Body of pancreas (tissue), 4 donors: Measurements from ENCODE around the gene MESD. TPM values are rescaled to one million over a fixed set of nuclear protein-coding genes. Genes with fewer than 3 reads are reported as not detected.

Experiments used
- ATAC-seq: fragments of 150-250 bp; one replicate; pipeline ENCODE4 v1.9.1; 2016
- DNase-seq, 4 donors: peaks; one replicate each; pipeline ENCODE4 v3.0.0-alpha.2; 2019
- H3K27ac ChIP-seq, 4 donors: fragments of 200-600 bp; sonication (generic); 1 replicate in 3 of 4; 2 replicates in 1 of 4; pipeline versions ENCODE4 v1.5.1 to v1.6.1; 2016 to 2019; ENCODE audit warnings: mild to moderate bottlenecking in 1 of 4, mixed read lengths in 1 of 4, moderate library complexity in 1 of 4
- H3K27me3 ChIP-seq, 2 donors: fragments of 200-600 bp; sonication (generic); one replicate each; pipeline ENCODE4 v1.6.0; 2016; ENCODE audit warnings: mild to moderate bottlenecking in 1 of 2
- H3K36me3 ChIP-seq, 2 donors: fragments of 200-600 bp; sonication (generic); replicated peaks in 1 of 2; 2 replicates each; pipeline ENCODE4 v1.5.1; 2016; ENCODE audit warnings: low read depth in 2 of 2; ENCODE audit not compliant: insufficient read depth in 1 of 2
- H3K4me1 ChIP-seq: fragments of 200-600 bp; sonication (generic); one replicate; pipeline ENCODE4 v1.6.0; 2016
- H3K4me3 ChIP-seq, 2 donors: fragments of 200-600 bp; sonication (generic); 1 replicate in 1 of 2; 2 replicates in 1 of 2; pipeline ENCODE4 v1.5.1; 2016 to 2019
- H3K9me3 ChIP-seq, 3 donors: fragments of 200-600 bp; sonication (generic); 1 replicate in 2 of 3; 2 replicates in 1 of 3; pipeline ENCODE4 v1.5.1; 2016
- POLR2A ChIP-seq, 3 donors: fragments of 450-650 bp; IDR thresholded peaks; one replicate each; pipeline ENCODE4 v1.6.1; 2016; ENCODE audit warnings: antibody characterized with exemption in 3 of 3, mild to moderate bottlenecking in 2 of 3
- WGBS, 2 donors: methylation state at CpG; one replicate each; pipeline ENCODE4 v1.1.5; 2017; 5-methylcytosine and 5-hydroxymethylcytosine counted together
- intact Hi-C: fragments of 100-400 bp; cut with DNase I; formaldehyde crosslinking; loops from one replicate; pipeline ENCODE4 v1.15.1; 2023
- total RNA-seq, 2 donors: library from RNA; depleted of rRNA; stranded (reverse); fragments of >200 nt; gene quantifications; one replicate each; pipeline ENCODE4 v1.1.0, GENCODE V29; 2016
- TF ChIP-seq, protein P1 (sequence below), 7 experiments: fragments of 450-650 bp in 4 of 7; fragments of 200-600 bp in 3 of 7; sonication (generic) in 3 of 7; IDR thresholded peaks; one replicate each; pipeline ENCODE4 v1.5.1; 2016 to 2019; ENCODE audit warnings: antibody characterized with exemption in 7 of 7

MESD gene
- total RNA-seq, 2 donors from 2014 or later = 22.3 to 34.6 TPM

DNA sequence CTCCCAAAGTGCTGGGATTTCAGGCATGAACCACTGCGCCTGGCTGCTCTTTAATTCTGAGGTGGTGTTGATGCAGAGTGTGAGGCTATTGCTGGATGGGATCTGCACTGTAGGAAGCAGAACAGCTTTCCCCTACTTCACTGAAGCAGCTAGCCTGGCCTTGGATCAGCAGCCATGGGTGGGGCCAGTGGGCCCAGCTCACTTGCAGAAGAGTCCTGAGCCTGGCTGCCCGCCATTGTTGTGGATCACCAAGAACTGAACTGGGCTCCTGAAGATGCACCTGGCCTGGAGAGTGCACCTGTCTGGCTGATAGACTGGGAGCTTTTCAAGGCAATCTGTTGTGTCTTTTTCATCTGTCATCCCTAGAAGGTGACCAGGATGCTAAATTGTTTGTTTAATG, 23.0 kb upstream of the MESD start:
- TF ChIP-seq POLR2A (IDR thresholded peaks at IDR 0.05) = no peak
- TF ChIP-seq, protein P1, sequence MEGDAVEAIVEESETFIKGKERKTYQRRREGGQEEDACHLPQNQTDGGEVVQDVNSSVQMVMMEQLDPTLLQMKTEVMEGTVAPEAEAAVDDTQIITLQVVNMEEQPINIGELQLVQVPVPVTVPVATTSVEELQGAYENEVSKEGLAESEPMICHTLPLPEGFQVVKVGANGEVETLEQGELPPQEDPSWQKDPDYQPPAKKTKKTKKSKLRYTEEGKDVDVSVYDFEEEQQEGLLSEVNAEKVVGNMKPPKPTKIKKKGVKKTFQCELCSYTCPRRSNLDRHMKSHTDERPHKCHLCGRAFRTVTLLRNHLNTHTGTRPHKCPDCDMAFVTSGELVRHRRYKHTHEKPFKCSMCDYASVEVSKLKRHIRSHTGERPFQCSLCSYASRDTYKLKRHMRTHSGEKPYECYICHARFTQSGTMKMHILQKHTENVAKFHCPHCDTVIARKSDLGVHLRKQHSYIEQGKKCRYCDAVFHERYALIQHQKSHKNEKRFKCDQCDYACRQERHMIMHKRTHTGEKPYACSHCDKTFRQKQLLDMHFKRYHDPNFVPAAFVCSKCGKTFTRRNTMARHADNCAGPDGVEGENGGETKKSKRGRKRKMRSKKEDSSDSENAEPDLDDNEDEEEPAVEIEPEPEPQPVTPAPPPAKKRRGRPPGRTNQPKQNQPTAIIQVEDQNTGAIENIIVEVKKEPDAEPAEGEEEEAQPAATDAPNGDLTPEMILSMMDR (IDR thresholded peaks at IDR 0.05) = no peak
- WGBS, 2 donors = 90 to 93% methylated on average over 2 of the region's 2 CpGs

DNA sequence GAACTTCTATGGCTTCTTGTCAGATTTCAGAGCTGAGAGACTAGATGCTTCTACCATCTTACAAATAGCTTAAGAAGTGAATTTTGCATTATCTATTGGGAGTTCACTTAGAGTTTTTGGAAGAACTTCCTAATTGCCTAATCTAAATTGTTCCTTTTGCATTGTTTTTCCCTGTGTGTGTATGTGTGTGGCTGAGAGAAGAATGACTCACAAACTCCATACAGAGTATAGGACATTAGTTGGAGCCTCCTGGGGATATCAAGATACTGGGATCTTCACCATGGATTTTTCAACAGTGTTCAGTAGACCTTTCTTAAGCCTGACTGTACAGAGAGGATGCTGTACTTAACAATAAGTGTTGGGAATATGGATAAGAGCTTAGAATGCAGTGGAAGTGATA, 22.0 kb upstream of the MESD start:
- H3K4me1 ChIP-seq = peaks cover 34% of the 10 kb centered on the region
- H3K9me3 ChIP-seq = no peaks in the 10 kb centered on the region
- TF ChIP-seq, protein P1 (IDR thresholded peaks at IDR 0.05) = no peak
- TF ChIP-seq POLR2A (IDR thresholded peaks at IDR 0.05) = no peak
- no peaks in the 10 kb centered on the region for H3K36me3 ChIP-seq
- H3K4me3 ChIP-seq = no peak overlapping the region
- H3K27me3 ChIP-seq = no peaks in the 10 kb centered on the region
- ATAC-seq = no peak
- intact Hi-C loops = no loop called here
- DNase-seq = no peak
- no peak overlapping the region for H3K27ac ChIP-seq

More for the DNA sequence above, 23.0 kb upstream of the MESD start:
- Histone ChIP-seq H3K9me3 (no peaks in the 10 kb centered on the region), H3K4me1 (peaks cover 25% of the 10 kb centered on the region), H3K36me3 (no peaks in the 10 kb centered on the region), H3K4me3 (no peak overlapping the region), H3K27ac (no peak overlapping the region), H3K27me3 (no peaks in the 10 kb centered on the region)
- intact Hi-C loops = no loop called here
- DNase-seq = no peak
- no peak for ATAC-seq

DNA sequence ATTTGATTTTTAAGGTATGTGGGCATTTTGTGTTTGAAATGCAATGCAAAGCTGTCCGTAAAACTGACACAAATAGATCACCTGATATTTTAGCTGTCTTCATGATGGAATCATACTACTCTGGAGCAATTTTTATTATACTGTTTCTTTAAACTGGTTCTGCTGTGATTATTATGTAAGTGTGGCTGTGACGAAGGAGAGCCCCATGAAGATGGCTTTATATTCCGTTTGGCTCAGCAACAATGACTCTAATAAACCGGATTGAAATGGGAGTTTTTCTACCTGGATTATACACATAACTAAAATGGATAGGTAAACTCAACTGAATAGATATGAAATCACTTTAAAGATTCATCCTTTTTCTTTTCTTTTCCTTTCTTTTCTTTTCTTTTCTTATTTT, 20.5 kb upstream of the MESD start:
- intact Hi-C loops = no loop called here
- H3K9me3 ChIP-seq = no peaks in the 10 kb centered on the region
- no peaks in the 10 kb centered on the region for H3K27me3 ChIP-seq
- H3K27ac ChIP-seq = no peak overlapping the region
- peaks cover 45% of the 10 kb centered on the region for H3K4me1 ChIP-seq
- DNase-seq (no peak), ATAC-seq (no peak)
- WGBS, 2 donors = 79 to 85% methylated on average over 4 of the region's 4 CpGs
- H3K4me3 ChIP-seq = no peak overlapping the region
- no peaks in the 10 kb centered on the region for H3K36me3 ChIP-seq
- TF ChIP-seq, protein P1 (IDR thresholded peaks at IDR 0.05) = no peak
- no peak for TF ChIP-seq POLR2A (IDR thresholded peaks at IDR 0.05)

DNA sequence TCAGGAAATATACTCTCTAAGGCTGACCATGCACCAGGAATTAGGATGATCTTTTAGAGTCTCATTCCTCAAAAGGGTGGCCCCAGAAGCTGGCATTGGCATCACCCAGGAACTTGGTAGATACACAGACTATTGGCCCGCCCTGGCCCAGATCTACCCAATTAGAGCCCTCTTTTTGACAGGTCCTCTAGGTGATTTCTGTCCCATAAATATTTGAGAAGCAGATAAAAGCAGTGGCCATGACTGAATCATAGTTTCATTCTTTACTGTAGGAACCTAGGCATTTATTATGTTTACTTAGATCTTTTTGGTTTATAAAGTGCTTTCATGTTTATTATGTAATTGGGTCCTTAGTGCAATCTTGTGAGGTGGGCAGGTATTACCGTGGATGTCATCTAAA, 18.7 kb upstream of the MESD start:
- intact Hi-C loops = no loop called here
- Histone ChIP-seq H3K4me1 (peaks cover 58% of the 10 kb centered on the region), H3K27me3 (no peaks in the 10 kb centered on the region), H3K4me3 (no peak overlapping the region), H3K36me3 (no peaks in the 10 kb centered on the region), H3K27ac (peak overlapping the region; percentile 31 to 59 (median 51)), H3K9me3 (no peaks in the 10 kb centered on the region)
- no peak for TF ChIP-seq POLR2A (IDR thresholded peaks at IDR 0.05)
- TF ChIP-seq, protein P1 (IDR thresholded peaks at IDR 0.05) = no peak
- WGBS, 2 donors = 41% methylated on average over 2 of the region's 2 CpGs
- ATAC-seq (peak; percentile 65), DNase-seq (peak in 2 of 4 donors; percentile 26 to 36)

DNA sequence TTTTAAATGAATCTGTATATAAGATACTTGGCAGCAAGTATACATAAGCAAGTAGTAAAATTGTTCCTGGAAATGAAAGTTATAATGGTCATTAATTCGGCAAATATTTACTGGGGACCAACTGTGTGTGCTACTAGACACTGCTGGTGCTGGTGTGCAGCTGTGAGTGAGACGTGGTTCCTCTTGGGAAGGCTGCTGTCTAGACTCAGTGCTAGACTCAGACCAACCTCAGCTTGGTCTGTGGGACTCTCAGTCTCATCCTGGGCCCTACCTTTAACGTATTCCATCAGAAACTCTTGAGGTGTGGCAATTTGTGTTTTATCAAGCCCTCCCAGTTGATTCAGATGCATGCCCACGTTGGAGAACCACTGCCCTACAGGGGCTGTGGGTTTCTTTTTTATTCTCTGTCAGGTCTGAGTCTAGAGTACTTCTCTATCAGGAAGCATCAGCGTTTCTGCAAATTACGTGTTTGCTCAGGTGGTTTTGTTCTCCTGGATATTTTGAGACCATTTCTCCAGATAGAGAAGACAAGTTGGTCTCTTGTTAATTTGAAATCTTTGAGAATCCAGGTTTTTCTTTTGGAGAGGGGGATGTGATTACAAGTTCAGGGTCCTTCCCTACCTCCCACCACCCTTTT, 17.9 kb upstream of the MESD start:
- H3K27ac ChIP-seq = peak overlapping the region; percentile 31 to 59 (median 51)
- 33 to 34% methylated on average over 6 of the region's 6 CpGs for WGBS, 2 donors

More for the DNA sequence above, 17.9 kb upstream of the MESD start:
- H3K4me3 ChIP-seq = no peak overlapping the region
- no peaks in the 10 kb centered on the region for H3K36me3 ChIP-seq
- no peaks in the 10 kb centered on the region for H3K27me3 ChIP-seq
- peak in 1 of 4 donors; percentile 38 for DNase-seq
- ATAC-seq = peak; percentile 54
- intact Hi-C loops = no loop called here
- no peaks in the 10 kb centered on the region for H3K9me3 ChIP-seq
- TF ChIP-seq, protein P1 (IDR thresholded peaks at IDR 0.05) = no peak
- no peak for TF ChIP-seq POLR2A (IDR thresholded peaks at IDR 0.05)
- H3K4me1 ChIP-seq = peaks cover 63% of the 10 kb centered on the region
